Measurements from ENCODE around the gene GFRA1.

DNA sequence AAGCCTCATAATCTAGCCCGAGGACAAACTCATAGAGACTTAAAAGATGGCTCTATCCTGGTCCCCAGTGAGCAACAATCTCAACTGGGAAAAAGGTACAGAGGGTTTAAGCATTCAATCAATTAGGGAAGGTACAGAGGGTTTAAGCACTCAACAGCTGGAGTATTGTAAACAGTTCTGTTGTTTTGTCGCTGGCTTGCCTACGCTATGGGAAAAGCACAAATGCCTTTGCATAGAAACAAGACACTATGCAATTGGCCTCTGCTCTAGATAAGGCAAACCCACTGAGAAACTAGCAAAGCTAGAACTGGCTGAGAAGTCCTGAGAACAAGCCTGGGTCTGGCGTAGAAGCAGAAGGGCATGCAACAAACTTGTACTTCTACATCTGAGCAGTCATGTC, 69.3 kb downstream of the GFRA1 start:
- TF ChIP-seq, protein P1, sequence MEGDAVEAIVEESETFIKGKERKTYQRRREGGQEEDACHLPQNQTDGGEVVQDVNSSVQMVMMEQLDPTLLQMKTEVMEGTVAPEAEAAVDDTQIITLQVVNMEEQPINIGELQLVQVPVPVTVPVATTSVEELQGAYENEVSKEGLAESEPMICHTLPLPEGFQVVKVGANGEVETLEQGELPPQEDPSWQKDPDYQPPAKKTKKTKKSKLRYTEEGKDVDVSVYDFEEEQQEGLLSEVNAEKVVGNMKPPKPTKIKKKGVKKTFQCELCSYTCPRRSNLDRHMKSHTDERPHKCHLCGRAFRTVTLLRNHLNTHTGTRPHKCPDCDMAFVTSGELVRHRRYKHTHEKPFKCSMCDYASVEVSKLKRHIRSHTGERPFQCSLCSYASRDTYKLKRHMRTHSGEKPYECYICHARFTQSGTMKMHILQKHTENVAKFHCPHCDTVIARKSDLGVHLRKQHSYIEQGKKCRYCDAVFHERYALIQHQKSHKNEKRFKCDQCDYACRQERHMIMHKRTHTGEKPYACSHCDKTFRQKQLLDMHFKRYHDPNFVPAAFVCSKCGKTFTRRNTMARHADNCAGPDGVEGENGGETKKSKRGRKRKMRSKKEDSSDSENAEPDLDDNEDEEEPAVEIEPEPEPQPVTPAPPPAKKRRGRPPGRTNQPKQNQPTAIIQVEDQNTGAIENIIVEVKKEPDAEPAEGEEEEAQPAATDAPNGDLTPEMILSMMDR (IDR thresholded peaks at IDR 0.05; ENCODE audit: poor library complexity) = no peak
- TF ChIP-seq EZH2 (IDR thresholded peaks at IDR 0.05; ENCODE audit: borderline replicate concordance) = no peak

All from hepatocyte (in vitro differentiated cells).